ENCODE results near the gene TRAF4.
"Not testable (repeated sequence)": the region's sequence is repeated elsewhere in the genome, so short reads cannot be mapped to it uniquely, and the experiment has no call there.

TRAF4 gene

DNA sequence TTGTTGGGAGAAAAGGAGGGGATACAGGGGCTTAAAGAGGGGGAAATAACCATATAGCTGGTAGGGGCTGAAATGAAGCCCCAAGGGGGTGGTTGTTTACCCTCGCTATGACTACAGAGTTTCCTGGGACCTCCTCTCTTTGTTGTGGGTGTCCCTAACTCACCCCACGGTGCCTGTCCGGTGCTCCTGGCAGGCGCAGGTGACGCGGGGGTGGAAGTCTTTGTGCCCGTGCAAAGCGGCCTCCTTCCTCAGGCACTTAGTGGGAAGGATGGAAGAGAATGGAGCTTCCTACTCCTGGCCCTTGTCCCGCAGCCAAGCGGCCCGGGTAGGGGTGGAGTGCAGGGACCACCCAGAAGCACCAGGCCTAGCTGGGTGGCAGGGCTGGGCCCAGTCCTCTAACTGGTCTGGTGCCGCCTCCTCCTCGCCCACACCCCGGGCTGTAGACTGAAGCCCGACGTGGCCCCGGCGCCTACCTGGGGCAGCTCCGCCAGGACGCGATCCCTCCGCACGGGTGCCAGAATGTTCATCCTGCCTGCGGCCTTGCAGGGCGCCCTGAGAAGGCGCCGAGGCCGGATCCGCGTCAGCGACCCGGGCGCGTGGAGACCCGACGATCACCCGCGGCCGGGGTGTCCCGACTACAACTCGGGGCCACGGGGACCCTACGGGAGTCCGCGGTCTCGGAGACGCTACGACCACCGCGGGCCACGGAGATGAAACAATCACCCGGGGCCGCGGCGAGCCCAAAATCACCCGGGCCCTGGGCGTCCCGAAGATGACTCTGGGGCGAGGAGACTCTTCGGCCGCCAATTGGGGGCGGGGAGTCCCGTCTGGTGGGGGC is 26.9 kb upstream of the TRAF4 start:
- DNase-seq: no peak

GRCh38 chr17:28717578-28718332 is 26.1 kb upstream of the TRAF4 start, which contains the start of gene RAB34:
Gene RAB34 (minus strand): TSS chr17:28717868. CDS start chr17:28717266, 602 bp downstream.
- DNase-seq: peak in 3 of 6 experiments; percentile 8 to 24 (median 20)

- no peak for DNase-seq
These were observed 25.3 kb upstream of the TRAF4 start for GRCh38 chr17:28718333-28719020.

- DNase-seq: no peak
These were observed 24.8 kb upstream of the TRAF4 start for GRCh38 chr17:28719021-28719433.

GRCh38 chr17:28720247-28720996 is 23.4 kb upstream of the TRAF4 start:
- no peak for DNase-seq

- DNase-seq: not testable (repeated sequence)
These were observed 22.8 kb upstream of the TRAF4 start for GRCh38 chr17:28720997-28721329.

- no peak for DNase-seq
These were observed 21.2 kb upstream of the TRAF4 start for GRCh38 chr17:28722417-28723158.

DNA sequence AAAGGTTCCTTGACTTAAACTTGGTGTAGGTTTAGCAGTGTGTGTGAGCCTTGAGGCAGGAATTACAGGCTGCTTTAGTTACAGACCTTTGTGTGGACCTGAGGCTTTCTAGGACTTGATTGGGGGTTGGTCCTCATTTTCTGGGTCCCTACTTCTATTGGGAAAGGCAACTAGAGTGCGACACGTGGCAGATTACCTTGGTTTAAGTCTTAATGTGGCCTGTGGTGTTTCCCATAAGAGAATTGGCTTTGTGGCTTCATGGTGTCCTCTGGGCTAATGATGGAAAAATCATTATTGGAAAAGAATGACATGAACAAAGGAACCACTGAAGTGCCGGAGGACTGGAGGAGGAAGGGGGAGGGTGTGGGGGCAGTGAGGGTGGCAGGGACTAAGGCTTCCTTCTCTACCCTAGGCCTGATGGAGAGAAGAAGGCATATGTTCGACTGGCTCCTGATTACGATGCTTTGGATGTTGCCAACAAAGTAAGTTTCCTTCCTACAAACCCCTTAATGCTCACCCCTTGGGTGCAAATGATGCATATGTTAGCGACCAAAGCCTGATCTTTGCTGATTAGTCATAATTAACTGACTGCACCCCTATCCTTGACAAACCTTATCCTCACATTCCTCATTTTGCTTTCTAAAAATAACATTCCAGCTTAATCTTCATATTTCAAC is 20.5 kb upstream of the TRAF4 start:
- no peak for DNase-seq

DNA sequence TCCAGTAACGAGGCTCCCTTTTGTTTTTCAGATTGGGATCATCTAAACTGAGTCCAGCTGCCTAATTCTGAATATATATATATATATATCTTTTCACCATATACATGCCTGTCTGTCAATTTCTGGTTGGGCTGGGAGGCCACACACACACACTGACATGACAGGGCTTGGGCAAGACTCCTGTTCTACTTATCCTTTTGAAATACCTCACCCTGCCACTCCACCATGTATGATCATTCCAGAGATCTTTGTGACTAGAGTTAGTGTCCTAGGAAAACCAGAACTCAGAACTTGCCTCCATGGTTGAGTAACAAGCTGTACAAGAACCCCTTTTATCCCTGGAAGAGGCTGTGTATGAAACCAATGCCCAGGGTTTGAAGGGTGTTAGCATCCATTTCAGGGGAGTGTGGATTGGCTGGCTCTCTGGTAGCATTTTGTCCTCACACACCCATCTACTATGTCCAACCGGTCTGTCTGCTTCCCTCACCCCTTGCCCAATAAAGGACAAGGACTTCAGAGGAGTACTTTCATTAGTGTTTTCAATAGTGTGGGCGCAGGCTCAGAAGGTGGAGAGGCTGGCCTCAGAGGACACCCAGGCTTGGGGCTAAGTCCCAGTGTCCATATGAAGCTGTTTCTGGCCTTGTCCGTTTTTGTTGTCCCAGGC is 19.8 kb upstream of the TRAF4 start:
- DNase-seq: not testable (repeated sequence)

DNA sequence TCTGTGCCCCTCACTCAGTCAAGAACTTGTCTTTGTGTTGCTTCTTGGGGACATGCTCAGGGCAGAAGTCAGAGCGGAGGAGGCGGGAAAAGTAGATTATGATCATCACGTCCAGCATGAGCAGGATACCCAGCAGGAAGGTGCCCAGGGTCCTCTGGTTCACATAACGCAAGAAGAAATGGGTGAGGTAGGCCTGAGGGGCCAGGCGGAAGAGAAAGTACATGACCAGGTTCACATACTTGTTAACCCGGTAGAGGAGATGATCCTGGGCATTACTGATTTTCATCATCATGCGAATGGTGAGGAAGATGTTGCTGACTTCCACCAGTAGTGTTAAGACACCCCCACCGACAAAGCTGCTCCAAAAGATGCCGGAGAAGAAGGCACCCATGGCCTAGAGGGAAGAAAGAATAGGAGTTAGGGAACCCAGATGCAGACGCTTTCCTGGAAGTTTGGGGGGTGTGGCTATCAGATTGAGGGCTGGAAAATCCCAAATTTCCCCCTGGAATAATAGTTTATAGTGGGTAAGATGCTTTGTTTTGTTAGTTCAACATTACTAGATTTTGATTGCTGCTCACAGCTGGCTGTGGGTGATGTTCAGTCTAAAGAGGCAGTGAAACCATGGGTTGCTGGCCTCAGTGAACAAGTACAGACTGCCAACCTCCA is 19.2 kb upstream of the TRAF4 start:
- peak in 2 of 6 experiments; percentile 8 to 46 for DNase-seq

GRCh38 chr17:28725166-28725659 is 18.6 kb upstream of the TRAF4 start:
- DNase-seq: peak in 1 of 6 experiments; percentile 23

- DNase-seq: peak in 2 of 6 experiments; percentile 49 to 56
These were observed 18.1 kb upstream of the TRAF4 start for GRCh38 chr17:28725660-28726225.

GRCh38 chr17:28726226-28726626 is 17.6 kb upstream of the TRAF4 start, which contains the start of gene TLCD1:
Gene TLCD1 (minus strand): TSS chr17:28726233. CDS start chr17:28726097, 136 bp downstream.
- DNase-seq: peak; percentile 39 to 68 (median 50)

- peak; percentile 76 to 90 (median 84) for DNase-seq
These were observed 17.0 kb upstream of the TRAF4 start for GRCh38 chr17:28726627-28727491.

- peak; percentile 95 to 100 (median 98) for DNase-seq
These were observed 15.2 kb upstream of the TRAF4 start, which contains the start of gene NEK8 for GRCh38 chr17:28728364-28729200. Gene NEK8 (plus strand): TSS chr17:28728788. CDS start chr17:28728814, 26 bp downstream.

DNA sequence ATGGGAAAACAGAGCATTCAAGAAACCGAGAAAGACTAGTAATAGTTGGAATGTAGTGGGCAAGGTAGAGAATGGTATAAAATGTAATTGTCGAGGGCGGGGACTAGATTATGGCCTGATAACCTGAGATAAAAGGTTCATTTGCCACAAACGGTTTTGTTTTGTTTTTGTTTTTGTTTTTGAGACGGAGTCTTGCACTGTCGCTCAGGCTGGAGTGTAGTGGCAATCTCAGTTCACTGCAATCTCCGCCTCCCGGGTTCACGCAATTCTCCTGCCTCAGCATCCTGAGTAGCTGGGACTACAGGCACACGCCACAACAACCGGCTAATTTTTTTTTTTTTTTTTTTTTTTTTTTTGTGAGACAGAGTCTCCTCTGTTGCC is 13.9 kb upstream of the TRAF4 start:
- no peak for DNase-seq

- no peak for DNase-seq
These were observed 10.5 kb upstream of the TRAF4 start for GRCh38 chr17:28733346-28733745.
